HG02678 (cell line): ENCODE results near the gene PRKN.
"Not testable (repeated sequence)": the region's sequence is repeated elsewhere in the genome, so short reads cannot be mapped to it uniquely, and the experiment has no call there.

Experiments
- ATAC-seq: cut with Tn5 transposase; IDR thresholded peaks from one replicate; pipeline ENCODE4 v1.9.1; 2021; ENCODE audit warnings: mild to moderate bottlenecking, moderate library complexity; ENCODE audit not compliant: unreplicated experiment

PRKN gene

GRCh38 chr6:161882196-161882765, 845.3 kb downstream of the PRKN start:
- ATAC-seq: no peak

GRCh38 chr6:161880056-161880455, 847.5 kb downstream of the PRKN start:
- ATAC-seq: no peak

- ATAC-seq: no peak
Observed at GRCh38 chr6:161876231-161876630, 851.3 kb downstream of the PRKN start.

GRCh38 chr6:161870236-161870901, 857.2 kb downstream of the PRKN start:
- no peak for ATAC-seq

GRCh38 chr6:161869491-161869890, 858.1 kb downstream of the PRKN start:
- ATAC-seq: no peak

GRCh38 chr6:161866570-161866969, 861.0 kb downstream of the PRKN start:
- ATAC-seq: no peak

GRCh38 chr6:161861061-161861460, 866.5 kb downstream of the PRKN start:
- not testable (repeated sequence) for ATAC-seq

- no peak for ATAC-seq
Observed at GRCh38 chr6:161853657-161854056, 873.9 kb downstream of the PRKN start.

- not testable (repeated sequence) for ATAC-seq
Observed at GRCh38 chr6:161851486-161851885, 876.1 kb downstream of the PRKN start.

- ATAC-seq: no peak
Observed at GRCh38 chr6:161850562-161850961, 877.0 kb downstream of the PRKN start.

- ATAC-seq: no peak
Observed at GRCh38 chr6:161847628-161848027, 879.9 kb downstream of the PRKN start.

GRCh38 chr6:161844804-161845203, 882.8 kb downstream of the PRKN start:
- no peak for ATAC-seq

GRCh38 chr6:161843066-161843465, 884.5 kb downstream of the PRKN start:
- ATAC-seq: no peak

- no peak for ATAC-seq
Observed at GRCh38 chr6:161840380-161840779, 887.2 kb downstream of the PRKN start.

- ATAC-seq: no peak
Observed at GRCh38 chr6:161838306-161839035, 889.1 kb downstream of the PRKN start.

GRCh38 chr6:161837854-161838253, 889.7 kb downstream of the PRKN start:
- ATAC-seq: no peak

GRCh38 chr6:161837449-161837735, 890.2 kb downstream of the PRKN start:
- ATAC-seq: no peak

GRCh38 chr6:161836643-161837448, 890.7 kb downstream of the PRKN start:
- ATAC-seq: no peak

GRCh38 chr6:161835500-161836215, 891.9 kb downstream of the PRKN start:
- ATAC-seq: no peak

GRCh38 chr6:161834426-161834825, 893.1 kb downstream of the PRKN start:
- ATAC-seq: no peak
